ENCODE measurements around the gene CEP85.

Gene CEP85

DNA sequence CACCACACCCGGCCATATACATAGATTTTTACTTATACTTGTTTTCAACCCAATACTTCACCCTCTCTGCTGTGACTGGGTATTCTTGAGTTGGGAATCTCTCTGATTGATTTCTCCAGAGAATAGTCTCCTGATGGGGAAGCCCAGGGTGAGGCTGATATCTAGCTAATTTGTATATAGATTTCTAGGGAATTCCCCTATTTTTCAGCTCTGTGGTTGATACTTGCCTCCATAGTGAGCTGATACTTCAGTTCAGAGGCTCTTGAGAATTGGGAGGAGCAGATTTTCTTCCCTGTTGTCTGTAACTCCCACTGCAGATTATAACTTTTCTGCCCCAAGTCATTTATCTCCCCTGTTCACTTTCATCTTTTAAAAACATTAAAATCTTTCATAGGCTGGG, 31.4 kb downstream of the CEP85 start:
- H3K36me3 ChIP-seq (ENCODE audit: insufficient read depth): peaks cover 16% of the 10 kb centered on the region; the same call in 1 of the 2 replicates

DNA sequence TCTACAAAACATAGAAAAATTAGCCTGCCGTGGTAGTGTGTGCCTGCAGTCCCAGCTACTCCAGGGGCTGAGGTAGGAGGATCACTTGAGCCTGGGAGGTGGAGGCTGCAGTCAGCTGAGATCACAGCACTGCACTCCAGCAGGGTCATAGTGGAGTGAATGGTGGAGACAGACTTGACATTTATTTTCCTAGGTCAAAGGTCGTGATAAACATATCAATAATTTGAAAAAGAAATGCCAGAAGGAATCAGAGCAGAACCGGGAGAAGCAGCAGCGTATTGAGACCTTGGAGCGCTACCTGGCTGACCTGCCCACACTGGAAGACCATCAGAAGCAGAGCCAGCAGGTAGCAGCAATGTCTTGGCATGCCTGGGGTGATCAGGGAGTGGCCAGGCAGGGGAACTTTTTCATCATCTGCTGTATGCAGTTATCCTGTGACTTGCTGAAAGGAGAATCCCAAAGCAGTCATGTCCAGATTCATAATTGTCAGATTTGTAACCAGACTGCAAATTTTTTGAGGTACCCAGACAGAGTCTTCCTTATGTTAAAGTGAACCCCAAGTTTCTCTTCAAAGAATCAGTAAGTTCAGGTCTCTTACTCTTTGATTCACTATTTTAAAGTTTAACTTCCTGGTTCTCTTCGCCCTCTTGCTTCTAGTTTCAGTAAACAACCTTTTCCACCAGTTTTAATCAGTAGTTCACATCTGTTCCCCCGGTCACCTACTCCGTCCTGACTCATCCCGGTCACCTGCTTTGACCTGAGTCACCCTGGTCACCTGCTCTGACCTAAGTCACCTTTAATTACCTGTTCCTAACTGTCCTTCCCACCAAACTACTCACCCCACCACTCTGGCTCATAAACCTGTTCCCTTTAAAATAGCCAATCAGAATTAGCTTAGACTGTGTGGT, 34.5 kb downstream of the CEP85 start:
- H4K20me1 ChIP-seq (ENCODE audit: insufficient read depth): no peaks in the 10 kb centered on the region
- H3K4me2 ChIP-seq: no peak overlapping the region
- no peak overlapping the region for H3K9ac ChIP-seq
- H3K4me3 ChIP-seq (IDR thresholded peaks at IDR 0.05; ENCODE audit: insufficient read depth, low read depth, low read length): no peak overlapping the region
- no peak overlapping the region for H3K27ac ChIP-seq
- no peaks in the 10 kb centered on the region for H3K4me1 ChIP-seq (ENCODE audit: low read depth, poor library complexity, severe bottlenecking)
- H2AFZ ChIP-seq (ENCODE audit: low read depth): no peak overlapping the region
- peaks cover 16% of the 10 kb centered on the region; the same call in 1 of the 2 replicates for H3K36me3 ChIP-seq (ENCODE audit: insufficient read depth)
- no peaks in the 10 kb centered on the region for H3K79me2 ChIP-seq (ENCODE audit: insufficient read depth, low read depth)
- TF ChIP-seq, protein P1, sequence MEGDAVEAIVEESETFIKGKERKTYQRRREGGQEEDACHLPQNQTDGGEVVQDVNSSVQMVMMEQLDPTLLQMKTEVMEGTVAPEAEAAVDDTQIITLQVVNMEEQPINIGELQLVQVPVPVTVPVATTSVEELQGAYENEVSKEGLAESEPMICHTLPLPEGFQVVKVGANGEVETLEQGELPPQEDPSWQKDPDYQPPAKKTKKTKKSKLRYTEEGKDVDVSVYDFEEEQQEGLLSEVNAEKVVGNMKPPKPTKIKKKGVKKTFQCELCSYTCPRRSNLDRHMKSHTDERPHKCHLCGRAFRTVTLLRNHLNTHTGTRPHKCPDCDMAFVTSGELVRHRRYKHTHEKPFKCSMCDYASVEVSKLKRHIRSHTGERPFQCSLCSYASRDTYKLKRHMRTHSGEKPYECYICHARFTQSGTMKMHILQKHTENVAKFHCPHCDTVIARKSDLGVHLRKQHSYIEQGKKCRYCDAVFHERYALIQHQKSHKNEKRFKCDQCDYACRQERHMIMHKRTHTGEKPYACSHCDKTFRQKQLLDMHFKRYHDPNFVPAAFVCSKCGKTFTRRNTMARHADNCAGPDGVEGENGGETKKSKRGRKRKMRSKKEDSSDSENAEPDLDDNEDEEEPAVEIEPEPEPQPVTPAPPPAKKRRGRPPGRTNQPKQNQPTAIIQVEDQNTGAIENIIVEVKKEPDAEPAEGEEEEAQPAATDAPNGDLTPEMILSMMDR (conservative IDR thresholded peaks at IDR 0.05; ENCODE audit: low read depth, low read length): no peak
- H3K27me3 ChIP-seq (ENCODE audit: insufficient read depth, low read depth): no peaks in the 10 kb centered on the region

More for the DNA sequence above, 31.4 kb downstream of the CEP85 start:
- Histone ChIP-seq H3K27ac (no peak overlapping the region), H3K27me3 (ENCODE audit: insufficient read depth, low read depth) (no peaks in the 10 kb centered on the region), H3K4me2 (no peak overlapping the region), H3K79me2 (ENCODE audit: insufficient read depth, low read depth) (no peaks in the 10 kb centered on the region), H3K4me1 (ENCODE audit: low read depth, poor library complexity, severe bottlenecking) (no peaks in the 10 kb centered on the region), H3K9ac (no peak overlapping the region), H3K4me3 (IDR thresholded peaks at IDR 0.05; ENCODE audit: insufficient read depth, low read depth, low read length) (no peak overlapping the region), H4K20me1 (ENCODE audit: insufficient read depth) (no peaks in the 10 kb centered on the region), H2AFZ (ENCODE audit: low read depth) (no peak overlapping the region)
- TF ChIP-seq, protein P1 (conservative IDR thresholded peaks at IDR 0.05; ENCODE audit: low read depth, low read length): no peak

DNA sequence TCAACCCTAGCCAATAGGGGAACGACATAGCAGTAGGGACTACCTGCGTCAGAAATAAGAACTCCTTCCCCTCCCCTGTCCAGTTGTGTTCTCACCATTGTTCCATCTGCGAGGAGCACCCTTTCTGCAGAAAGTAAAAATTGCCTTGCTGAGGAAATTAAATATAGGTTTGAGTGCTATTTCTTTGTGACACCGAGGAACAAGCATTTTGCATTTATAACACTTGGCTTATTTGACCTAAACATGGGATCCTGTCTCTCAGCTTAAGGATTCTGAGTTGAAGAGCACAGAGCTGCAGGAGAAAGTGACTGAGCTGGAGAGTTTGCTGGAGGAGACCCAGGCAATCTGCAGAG, 35.2 kb downstream of the CEP85 start:
- Histone ChIP-seq H3K27me3 (ENCODE audit: insufficient read depth, low read depth) (no peaks in the 10 kb centered on the region), H3K79me2 (ENCODE audit: insufficient read depth, low read depth) (no peaks in the 10 kb centered on the region), H3K4me2 (no peak overlapping the region), H3K27ac (no peak overlapping the region), H4K20me1 (ENCODE audit: insufficient read depth) (no peaks in the 10 kb centered on the region), H3K4me1 (ENCODE audit: low read depth, poor library complexity, severe bottlenecking) (no peaks in the 10 kb centered on the region), H3K4me3 (IDR thresholded peaks at IDR 0.05; ENCODE audit: insufficient read depth, low read depth, low read length) (no peak overlapping the region), H3K36me3 (ENCODE audit: insufficient read depth) (peaks cover 16% of the 10 kb centered on the region; the same call in 1 of the 2 replicates), H3K9ac (no peak overlapping the region), H2AFZ (ENCODE audit: low read depth) (no peak overlapping the region)
- TF ChIP-seq, protein P1 (conservative IDR thresholded peaks at IDR 0.05; ENCODE audit: low read depth, low read length): no peak

DNA sequence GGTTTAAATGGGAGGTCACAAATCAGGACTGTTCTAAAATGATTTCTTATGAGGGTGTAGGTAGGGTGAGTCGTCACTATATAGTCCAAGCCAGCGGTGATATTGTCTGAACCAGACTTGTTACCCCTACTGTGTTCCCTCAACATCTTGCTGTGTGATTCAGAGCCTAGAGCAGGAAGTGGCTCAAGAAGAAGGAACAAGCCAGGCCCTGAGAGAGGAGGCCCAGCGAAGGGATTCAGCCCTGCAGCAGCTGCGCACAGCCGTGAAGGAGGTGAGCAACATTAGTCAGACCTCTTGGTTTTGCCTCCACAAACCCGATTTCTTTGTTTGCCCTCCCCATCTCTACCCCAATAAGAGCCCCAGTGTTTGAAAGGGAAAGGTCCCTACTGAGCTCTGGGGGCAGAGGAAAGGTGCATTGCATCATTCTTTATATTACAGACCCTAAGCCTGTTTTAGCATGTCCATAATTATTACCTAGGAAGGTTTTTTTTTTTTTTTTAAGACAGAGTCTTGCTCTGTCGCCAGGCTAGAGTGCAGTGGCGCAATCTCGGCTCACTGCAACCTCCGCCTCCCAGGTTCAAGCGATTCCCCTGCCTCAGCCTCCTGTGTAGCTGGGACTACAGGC, 40.9 kb downstream of the CEP85 start:
- Histone ChIP-seq H3K27me3 (ENCODE audit: insufficient read depth, low read depth) (no peaks in the 10 kb centered on the region), H3K79me2 (ENCODE audit: insufficient read depth, low read depth) (no peaks in the 10 kb centered on the region), H3K4me1 (ENCODE audit: low read depth, poor library complexity, severe bottlenecking) (peaks cover 47% of the 10 kb centered on the region), H4K20me1 (ENCODE audit: insufficient read depth) (no peaks in the 10 kb centered on the region), H3K36me3 (ENCODE audit: insufficient read depth) (no peaks in the 10 kb centered on the region; the same call in 1 of the 2 replicates), H3K4me3 (IDR thresholded peaks at IDR 0.05; ENCODE audit: insufficient read depth, low read depth, low read length) (no peak overlapping the region), H3K4me2 (no peak overlapping the region; the same call in 1 of the 2 replicates), H3K9ac (no peak overlapping the region), H3K27ac (no peak overlapping the region; the same call in 1 of the 2 replicates), H2AFZ (ENCODE audit: low read depth) (no peak overlapping the region)
- TF ChIP-seq, protein P1 (conservative IDR thresholded peaks at IDR 0.05; ENCODE audit: low read depth, low read length): no peak

Data from KMS-11 (cell line).